GM18867 (cell line): ENCODE results near the gene MRPS30.
"Not testable (repeated sequence)": the region's sequence is repeated elsewhere in the genome, so short reads cannot be mapped to it uniquely, and the experiment has no call there.

Experiments
- ATAC-seq: cut with Tn5 transposase; IDR thresholded peaks from one replicate; pipeline ENCODE4 v1.9.1; 2021; ENCODE audit warnings: mild to moderate bottlenecking, moderate library complexity; ENCODE audit not compliant: unreplicated experiment

The MRPS30 gene

DNA sequence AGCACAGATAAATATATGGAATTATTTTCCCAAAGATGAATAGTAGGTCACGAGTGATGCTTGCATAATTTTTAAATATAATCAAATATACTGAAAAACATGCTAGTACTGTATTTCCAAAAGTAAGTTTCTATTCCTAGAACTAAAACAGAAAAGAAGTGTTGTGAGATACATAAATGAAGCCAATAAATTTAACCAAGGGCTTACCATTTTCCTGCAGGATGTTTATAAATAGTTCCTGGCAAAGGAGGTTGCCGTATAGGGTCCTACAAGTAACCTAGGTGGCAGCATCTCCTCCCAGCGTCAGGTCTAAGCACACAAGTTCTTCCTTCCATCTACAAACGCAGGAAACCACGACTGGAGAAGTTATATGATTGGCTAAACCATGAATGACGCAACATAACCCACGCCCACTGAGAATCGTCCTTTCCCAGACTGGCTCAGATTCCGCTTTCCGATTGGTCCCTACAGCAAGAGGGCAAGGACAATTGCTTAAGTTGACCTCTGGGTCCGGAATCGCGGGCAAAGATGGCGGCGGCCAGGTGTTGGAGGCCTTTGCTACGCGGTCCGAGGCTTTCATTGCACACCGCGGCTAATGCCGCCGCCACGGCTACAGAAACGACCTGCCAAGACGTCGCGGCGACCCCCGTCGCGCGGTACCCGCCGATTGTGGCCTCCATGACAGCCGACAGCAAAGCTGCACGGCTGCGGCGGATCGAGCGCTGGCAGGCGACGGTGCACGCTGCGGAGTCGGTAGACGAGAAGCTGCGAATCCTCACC is at the start of gene MRPS30:
Gene MRPS30, plus strand, starts transcription at position 513 of the 780 bp plus-strand sequence. Its CDS starts 16 bp downstream, at position 529.
- peak; percentile 98 for ATAC-seq

DNA sequence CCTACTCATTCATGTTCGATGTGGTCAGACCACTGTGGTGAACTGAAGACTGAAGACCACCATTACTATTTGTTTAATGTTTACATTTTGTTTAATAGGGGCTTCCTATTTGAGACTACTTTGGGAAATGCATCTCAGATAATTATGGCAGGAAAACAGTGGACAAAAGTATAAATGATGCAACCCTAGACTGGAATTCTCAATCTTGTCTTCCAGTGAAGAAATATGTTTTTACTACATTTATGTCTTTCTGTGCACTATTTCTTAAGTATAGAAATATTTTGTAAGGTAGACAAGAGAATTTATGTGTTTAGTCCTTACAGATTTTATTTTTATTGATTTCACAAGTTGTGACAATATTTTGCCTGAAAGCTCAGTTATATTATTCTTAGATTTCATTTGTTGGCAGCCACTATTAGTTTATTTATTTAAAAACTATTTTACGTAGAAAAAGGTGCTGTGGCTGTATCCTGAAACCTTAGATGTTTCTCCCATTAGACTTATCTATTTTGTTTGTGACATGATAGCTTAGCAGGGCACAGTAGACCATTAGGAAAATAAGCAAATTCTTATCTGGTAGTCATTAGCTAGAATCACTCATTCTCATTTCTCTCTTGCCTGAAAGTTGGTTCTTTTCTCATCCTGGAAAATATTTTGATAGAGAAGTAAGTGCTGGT is 39.4 kb upstream of the MRPS30 start:
- no peak for ATAC-seq

DNA sequence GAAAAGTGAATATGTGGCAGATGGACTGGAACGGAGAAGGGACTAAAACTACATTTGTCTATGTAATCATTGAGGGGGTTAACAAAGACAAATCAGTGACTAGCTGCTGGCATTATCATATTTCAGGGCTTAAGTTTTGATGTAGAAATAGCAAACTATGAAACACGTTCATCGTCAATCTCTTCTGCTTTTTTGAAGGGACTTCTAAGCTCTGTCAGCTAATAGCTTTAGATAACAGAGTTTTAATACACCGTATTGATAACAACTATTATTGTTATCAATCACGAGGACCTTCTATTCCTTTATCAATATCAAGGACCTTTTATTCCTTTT is 38.9 kb upstream of the MRPS30 start:
- ATAC-seq, result no peak

DNA sequence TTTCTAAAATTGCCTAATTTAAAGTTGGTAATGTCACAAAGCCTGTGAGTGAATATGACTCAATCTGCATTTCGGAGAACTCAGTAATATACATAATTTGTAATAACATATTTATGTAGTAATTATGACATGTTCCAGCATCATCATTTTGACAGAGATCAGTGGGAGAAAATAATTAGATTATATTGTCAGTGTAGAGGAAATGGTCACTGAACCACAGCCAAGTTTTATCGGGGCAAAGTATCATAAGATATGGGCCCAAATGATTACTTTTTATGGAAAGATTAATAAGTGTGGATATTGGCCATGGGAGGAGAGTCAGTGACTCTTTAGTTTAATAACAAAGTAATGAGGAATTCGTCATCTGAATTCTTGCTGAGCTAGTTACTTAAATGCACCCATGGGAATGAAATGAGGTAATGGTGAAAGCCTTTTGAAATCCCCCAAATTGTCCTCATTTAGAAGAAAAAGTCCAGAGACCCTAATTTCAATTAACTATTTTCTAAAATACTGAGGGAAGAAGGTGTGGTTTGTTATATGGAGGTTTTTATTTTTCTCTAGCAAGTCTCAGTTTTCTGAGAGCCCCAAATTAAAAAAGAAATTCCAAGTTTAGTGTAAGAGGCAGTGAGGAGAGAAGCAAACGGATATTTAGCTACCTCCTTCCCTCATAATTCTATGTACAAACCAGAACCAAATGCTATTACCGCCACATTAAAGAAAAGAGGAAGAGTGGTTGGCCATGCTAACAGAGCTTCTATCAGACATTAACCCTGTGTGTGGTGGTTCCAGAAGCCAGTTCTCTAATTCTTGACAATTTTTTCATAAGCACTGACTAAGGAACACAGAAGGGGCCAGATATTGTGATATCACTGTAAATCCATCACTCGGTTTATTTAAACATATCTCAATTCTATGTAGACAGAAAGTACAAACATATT is 37.7 kb upstream of the MRPS30 start:
- ATAC-seq, result no peak

DNA sequence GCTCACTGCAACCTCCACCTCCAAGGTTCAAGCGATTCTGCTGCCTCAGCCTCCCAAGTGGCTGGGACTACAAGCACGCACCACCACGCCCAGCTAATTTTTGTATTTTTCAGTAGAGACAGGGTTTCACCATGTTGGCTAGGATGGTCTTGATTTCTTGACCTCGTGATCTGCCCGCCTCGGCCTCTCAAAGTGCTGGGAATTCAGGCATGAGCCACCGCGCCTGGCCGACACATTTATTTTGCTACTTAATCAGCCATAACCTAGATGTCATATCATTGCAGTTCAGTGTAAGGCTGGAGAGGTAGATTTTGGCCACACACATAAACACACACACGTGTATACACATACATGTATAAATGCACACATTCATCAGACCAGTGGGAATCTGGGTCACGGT is 36.4 kb upstream of the MRPS30 start:
- ATAC-seq, result not testable (repeated sequence)

DNA sequence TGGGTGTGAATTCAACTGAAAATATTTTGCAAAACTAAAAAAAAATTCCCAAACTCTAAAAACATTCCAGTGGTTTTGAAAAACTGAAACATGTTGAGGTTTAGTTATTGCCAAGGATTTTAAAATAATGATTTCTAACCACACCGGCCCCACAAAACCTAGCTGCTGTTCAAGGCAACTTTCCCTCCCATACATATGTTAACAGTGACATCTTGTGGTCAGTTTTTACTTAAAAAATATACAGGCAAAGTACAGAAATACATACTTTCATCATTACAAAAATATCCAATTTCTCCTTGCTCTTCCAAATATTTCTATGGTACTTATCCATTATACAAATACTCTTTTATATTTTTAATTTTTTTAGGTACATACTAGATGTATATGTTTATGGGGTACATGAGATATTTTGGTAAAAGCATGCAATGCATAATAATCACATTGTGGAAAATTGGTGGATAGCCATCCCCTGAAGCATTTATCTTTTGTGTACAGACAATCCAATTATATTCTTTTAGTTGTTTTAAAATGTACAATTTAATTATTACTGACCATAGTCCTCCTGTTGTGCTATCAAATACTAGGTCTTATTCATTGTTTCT is 34.4 kb upstream of the MRPS30 start:
- ATAC-seq, result peak; percentile 80

DNA sequence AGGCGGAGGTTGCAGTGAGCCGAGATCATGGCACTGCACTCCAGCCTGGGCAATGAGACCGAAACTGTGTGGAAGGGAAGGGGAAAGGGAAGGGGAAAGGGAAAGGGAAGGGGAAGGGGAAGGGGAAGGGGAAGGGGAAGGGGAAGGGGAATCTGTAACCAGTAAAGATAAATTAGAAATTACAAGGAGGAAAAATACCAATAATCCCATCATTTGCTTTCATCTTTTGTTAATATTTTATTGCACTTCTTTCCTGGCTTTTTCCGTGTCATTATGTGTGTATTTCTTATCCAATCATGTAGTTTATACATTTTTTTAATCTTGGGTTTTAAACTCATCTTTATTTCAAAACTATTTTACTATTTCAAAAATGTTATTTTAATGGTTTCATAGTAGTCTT is 29.6 kb upstream of the MRPS30 start:
- no peak for ATAC-seq

DNA sequence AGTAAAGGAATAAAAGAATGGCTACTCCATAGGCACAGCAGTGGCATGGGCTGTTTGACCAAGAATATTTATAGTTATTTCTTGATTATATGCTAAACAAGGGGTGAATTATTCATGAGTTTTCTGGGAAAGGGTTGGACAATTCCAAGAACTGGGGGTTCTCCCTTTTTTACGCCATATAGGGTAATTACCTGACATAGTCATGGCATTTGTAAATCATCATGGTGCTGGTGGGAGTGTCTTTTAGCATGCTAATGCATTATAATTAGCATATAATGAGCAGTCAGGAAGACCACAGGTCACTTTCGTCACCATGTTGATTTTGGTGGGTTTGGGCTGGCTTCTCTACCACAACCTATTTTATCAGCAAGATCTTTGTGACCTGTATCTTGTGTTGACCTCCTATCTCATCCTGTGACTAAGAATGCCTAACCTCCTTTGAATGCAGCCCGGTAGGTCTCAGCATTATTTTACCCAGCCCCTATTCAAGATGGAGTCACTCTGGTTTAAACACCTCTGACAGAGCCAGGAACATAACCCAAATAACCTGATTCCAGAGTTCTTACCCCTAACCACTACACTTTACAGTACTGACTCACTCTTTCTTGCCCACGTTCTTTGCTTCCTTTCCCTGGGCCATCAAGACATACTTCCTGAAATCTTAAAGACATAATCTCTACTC is 25.0 kb upstream of the MRPS30 start:
- no peak for ATAC-seq

DNA sequence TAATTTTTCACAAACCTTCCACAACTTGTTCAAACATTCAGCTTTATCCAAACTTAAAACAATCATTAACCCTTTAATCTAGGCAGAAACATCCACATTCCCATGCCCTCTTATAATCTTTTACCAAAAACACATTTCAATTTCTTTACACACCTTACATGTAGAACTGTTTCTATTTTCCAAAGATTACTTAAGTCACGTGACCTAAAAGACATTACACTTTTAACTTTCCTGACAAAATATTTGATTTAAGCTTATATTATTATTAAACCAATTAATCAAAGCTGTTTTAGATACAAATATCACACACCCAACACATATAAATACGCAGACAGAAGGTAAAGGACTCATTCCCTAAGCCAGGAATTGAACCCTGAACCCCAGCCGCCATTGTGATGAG is 21.0 kb upstream of the MRPS30 start:
- no peak for ATAC-seq

DNA sequence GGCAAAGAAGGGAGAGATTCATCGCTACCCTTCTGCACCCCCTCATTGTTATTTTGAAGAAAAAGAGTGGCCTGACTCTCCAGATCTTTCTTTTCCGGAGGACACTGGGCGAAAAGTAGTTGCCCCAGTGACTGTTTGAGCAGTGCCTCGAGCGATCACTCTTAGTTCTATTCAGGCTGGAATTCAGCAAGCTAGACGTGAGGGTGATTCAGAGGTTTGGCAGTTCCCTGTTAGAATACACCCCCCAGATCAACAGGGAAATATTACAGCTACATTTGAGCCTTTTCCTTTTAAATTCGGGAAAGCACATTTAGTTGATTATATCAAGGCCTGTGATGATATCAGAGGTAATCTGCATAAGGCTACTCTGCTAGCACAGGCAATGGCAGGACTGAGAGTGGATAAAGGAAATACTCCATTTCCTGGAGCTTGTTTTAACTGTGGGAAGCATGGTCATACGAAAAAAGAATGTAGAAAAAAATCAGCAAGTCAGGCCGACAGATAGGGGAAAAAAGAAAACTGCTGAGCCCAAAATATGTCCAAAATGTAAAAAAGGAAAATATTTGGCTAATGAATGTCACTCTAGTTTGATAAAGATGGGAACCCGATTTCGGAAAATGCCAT is 19.3 kb upstream of the MRPS30 start:
- ATAC-seq, result not testable (repeated sequence)

DNA sequence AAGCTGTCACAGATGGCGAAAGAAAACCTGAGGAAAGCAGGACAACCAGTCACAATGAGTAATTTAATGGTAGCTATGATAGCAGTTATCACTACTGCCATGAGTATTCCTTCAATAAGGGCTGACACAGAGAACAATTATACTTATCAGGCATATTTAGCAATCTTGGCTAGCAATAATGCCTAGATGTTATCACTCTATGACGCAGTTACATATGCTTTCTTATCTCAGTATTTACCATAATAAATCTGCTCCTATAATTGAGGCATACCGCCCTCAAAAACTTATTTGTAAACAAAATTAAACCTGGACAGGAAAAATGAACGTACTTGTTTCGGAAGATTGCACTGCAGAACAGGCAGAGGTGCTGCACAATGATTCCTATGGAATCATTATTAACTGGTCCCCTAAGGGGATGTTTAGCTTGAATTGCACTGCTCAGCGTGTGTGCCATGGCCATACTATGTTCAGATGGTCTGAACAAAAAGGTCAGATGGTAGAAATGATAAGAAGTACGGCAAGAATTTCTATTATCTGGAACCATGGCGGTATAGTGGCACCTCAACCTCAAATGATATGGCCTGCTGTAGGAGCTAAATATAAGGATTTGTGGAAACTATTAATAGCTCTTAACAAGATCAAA is 16.6 kb upstream of the MRPS30 start:
- ATAC-seq, result not testable (repeated sequence)

DNA sequence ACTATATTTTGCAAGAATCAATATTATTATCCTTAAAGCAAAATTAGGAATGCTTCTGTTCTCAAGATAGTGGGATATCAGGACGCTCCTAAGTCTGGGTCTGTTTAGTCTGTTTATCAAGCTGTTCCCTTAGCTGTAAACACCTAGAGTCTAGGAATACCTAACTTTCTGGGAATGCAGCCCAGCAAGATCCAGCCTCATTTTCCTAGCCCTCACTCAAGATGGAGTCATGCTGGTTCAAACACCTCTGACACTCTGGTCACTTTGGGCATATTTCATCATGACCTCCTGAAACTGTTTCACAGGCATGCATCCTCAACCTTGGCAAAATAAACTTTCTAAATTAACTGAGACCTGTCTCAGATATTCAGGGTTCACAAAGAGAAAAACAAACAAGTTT is 14.4 kb upstream of the MRPS30 start:
- no peak for ATAC-seq

DNA sequence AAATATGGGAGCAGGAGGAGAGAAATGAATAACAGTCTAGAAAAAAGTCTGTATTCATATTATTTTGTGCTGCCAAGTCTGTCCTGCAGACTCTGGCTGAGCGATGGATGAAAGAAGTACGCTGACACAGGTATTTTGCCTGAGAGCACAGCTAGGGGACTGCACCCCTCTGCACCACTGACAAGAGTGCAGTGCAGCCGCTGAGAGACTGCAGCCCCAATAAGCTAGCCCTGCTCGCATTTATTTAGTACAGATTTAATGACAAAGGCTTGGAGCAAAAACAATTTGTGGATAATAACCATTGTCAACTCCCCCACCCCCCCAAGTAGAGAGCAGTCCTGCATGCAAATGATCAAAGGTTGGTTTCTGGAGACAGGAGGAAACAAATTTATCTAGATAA is 13.3 kb upstream of the MRPS30 start:
- no peak for ATAC-seq

DNA sequence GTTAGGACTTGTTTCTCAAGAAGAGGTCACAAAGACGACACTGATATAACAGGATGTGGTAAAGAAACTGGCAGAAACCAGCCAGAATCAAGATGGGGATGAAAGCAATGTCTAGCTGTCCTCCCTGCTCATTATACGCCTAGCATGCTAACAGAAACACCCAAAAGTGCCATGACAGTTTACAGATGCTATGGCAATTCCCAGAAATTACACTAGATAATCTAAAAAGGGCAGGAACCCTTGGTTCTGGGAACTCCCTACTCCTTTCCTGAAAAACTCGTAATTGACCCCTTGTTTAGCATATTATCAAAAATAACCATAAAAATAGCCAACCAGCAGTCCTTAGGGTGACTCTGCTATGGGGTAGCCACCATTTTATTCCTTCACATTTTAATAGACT is 10.9 kb upstream of the MRPS30 start:
- ATAC-seq, result no peak

DNA sequence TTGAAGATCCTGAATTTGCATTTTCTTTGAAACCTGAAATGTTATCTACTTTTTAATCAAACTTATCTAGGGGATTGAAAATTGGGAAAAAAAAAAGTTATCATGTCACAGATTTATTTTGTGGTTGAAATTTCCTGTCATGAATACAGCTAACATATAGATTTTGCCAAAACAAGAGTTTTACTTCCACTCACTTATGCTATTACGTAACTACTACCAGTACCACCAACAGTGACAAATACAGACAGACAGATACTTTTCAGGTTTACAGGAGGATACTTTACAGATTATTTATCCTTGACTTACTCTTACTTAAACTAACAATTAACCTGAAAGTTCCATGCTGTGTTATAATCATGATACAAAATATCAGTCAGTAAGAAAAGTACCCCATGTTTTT is 6.8 kb upstream of the MRPS30 start:
- no peak for ATAC-seq

DNA sequence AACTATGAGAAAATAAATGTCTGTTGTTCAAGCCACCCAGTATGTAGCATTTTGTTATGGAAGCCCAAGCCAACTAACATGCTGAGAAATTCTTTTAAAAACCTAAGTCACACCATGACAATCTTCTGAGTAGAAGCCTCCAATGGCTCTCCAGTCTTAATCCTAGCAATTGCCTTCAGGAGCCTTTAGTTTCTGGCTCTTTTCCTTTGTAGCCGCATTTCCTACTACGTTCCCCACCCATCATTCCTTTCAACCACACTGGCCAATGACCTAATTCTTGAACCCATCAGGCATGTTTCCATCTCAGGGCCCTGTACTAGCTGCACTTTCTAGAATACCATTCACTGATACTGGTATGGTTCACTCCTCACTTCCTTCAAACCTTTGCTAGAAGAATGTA is 2.1 kb upstream of the MRPS30 start:
- no peak for ATAC-seq

DNA sequence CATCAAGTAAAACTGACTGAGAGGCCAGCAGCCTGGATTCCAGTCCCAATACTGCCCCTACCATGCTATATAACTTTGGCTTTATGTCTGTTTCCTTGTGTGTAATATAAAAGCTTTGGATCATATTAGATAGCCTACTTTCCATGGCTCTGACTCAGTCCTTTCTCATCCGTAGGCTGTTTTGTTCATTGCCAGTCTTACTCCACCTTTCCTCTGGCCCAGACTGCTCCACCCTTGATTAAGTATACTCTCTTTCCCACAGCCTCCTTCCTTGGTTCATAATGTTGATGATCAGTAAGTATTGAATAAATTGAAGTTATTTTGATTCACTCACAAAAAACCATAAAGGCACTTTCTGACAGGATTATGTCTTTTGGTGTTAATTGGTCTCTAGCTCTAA is 1.5 kb upstream of the MRPS30 start:
- no peak for ATAC-seq

DNA sequence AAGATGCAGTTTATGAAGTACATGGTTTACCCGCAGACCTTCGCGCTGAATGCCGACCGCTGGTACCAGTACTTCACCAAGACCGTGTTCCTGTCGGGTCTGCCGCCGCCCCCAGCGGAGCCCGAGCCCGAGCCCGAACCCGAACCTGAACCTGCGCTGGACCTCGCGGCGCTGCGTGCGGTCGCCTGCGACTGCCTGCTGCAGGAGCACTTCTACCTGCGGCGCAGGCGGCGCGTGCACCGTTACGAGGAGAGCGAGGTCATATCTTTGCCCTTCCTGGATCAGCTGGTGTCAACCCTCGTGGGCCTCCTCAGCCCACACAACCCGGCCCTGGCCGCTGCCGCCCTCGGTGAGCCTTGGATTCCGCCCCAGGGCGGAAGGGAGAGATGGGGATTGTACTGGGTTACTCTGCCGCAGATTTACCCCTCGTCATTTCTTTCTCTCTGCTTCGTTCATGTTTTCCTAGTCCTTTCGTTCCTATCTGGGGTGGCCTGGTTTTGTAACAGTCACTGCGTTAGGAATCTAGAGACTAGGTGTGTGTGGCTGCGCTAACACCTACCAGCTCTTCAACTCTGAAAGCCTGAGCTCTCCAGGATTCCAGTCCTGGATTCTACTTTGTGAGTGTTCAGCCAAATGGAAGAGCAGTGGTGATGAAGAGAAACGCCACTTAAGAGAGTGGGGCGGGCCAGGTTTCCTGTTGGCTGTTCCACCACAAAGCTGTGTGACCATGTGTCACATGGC is 638 bp downstream of the MRPS30 start:
- peak; percentile 38 for ATAC-seq

DNA sequence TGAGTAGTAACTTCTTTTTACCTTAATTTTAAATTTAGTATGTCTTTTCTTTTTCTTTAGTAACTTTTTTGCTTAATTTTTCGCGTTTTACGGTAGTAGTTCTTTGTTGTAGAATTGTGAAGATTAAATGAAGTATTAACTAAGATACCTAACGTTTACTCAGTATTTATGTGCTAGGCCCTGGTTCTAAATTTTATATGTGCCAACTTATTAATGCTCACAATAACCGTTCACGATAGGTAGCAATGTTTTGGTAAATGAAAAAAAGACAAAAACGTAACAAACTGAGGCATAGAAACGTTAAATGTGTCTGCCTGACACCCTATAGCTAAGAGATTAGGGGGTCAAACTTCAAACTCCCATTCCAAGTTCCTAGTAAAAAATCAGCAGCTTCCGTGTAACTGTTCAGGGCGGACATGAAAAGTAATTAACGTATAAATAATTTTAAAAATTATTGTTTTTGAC is 1.2 kb downstream of the MRPS30 start:
- ATAC-seq, result no peak
